GM12864 (cell line): Measurements from ENCODE around the gene TADA2B.

Experiments used
- DNase-seq: peaks from one replicate; pipeline ENCODE4 v3.0.0-alpha.2; 2011; ENCODE audit warnings: low read depth
- H3K4me3 ChIP-seq: 2 replicates; pipeline ENCODE4 v1.5.1; 2011; ENCODE audit warnings: mild to moderate bottlenecking, low read depth, low read length, control low read depth
- TF ChIP-seq, protein P1 (sequence below): IDR thresholded peaks from 2 replicates; pipeline ENCODE4 v1.5.1; 2011; ENCODE audit warnings: low read depth, mild to moderate bottlenecking, moderate library complexity, low read length, control low read depth, inconsistent platforms; ENCODE audit errors: missing control alignments

The TADA2B gene

DNA sequence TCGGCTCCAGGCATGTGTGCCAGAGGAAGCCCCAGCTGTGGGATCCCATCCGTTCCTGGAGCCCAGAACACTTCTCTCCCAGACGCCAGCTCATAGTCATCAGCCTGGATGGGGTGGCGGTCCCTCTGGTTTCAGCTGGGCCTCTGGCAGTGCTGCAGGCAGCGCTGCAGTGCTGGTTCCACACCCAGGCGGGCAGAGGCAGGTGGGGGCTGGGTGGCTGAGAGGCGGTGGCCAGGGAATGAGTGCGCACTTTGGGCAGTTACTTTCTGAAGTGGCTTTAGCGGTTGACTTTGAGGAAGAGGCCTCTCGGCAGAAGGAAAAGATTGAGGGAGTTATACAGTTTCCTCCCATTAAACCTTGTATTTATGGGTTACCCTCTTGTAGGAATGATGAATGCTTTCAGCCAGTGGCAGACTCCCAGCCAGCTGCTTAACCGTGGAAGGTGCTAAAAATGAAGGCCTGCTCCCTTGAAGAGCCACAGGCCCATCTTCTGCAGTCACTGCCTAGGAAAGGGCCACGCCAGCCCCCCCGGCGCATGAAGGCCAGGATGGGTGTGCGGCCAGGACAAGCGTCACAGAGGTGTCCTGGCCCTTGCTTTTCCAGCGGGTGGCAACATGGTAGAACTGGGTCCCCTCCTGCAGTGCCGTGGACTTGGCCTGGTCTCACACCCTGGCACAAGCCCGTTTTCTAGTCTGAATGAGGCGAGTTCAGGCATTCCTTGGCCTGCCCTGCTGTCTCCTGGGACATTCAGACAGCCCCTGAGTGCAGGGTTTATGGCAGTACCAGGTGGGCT, 9.9 kb downstream of the TADA2B start:
- DNase-seq, result no peak
- TF ChIP-seq, protein P1, sequence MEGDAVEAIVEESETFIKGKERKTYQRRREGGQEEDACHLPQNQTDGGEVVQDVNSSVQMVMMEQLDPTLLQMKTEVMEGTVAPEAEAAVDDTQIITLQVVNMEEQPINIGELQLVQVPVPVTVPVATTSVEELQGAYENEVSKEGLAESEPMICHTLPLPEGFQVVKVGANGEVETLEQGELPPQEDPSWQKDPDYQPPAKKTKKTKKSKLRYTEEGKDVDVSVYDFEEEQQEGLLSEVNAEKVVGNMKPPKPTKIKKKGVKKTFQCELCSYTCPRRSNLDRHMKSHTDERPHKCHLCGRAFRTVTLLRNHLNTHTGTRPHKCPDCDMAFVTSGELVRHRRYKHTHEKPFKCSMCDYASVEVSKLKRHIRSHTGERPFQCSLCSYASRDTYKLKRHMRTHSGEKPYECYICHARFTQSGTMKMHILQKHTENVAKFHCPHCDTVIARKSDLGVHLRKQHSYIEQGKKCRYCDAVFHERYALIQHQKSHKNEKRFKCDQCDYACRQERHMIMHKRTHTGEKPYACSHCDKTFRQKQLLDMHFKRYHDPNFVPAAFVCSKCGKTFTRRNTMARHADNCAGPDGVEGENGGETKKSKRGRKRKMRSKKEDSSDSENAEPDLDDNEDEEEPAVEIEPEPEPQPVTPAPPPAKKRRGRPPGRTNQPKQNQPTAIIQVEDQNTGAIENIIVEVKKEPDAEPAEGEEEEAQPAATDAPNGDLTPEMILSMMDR, result no peak
- H3K4me3 ChIP-seq, result no peak overlapping the region

DNA sequence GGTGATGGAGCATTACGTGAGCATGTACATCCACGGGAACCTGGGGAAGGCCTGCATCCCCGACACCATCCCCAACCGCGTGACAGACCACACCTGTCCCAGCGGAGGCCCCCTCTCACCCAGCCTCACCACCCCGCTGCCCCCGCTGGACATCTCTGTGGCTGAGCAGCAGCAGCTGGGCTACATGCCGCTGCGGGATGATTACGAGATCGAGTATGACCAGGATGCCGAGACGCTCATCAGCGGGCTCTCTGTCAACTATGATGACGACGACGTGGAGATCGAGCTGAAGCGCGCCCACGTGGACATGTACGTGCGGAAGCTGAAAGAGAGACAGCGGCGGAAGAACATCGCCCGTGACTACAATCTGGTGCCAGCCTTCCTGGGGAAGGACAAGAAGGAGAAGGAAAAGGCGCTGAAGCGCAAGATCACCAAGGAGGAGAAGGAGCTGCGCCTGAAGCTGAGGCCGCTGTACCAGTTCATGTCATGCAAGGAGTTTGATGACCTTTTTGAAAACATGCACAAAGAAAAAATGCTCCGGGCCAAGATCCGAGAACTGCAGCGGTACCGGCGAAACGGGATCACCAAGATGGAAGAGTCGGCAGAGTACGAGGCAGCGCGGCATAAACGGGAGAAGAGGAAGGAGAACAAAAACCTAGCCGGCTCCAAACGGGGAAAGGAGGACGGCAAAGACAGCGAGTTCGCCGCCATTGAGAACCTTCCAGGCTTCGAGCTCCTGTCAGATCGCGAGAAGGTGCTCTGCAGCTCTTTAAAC, 11.1 kb downstream of the TADA2B start:
- no peak overlapping the region for H3K4me3 ChIP-seq
- TF ChIP-seq, protein P1, result no peak
- DNase-seq, result no peak

DNA sequence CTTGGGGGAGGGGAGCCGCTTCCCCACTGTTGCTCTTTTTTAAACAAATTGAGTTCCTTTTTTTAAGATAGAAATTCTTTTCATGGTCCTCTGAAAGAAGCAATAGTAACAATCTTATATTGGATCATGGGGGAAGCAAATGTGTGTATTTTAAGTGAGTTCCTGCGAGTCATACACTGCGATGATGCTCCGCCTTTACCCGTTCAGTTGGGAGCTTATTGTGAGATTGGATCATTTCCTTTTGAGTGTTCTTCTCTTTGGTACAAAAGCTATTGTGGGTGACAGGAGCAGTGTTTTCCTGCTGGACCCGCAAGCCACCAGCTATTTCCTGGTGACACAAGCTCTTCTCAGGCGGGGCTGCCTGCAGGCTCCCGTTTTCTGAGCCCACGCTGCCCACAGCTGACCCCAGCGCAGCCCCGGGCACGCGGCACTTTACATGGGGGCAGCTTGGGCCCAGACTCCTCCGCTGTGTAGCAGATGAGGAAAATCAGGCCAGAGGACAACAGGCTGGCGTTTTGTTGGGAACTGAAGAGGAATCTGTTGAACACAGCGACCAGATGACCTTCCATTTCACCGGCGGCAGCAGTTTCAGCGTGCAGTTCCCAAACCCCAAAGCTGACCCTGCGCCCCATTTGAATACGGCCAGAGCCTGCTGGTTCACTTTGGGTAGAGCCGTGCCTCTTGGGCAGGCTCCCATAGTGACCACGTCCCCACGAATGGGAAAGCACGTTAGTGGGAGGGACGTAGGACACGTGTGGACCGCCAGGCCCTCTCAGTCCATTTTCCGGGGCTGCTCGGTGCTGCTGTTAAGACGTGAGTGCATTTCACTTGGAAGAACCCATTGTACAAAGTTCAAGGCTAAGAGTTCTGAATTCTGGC, 12.2 kb downstream of the TADA2B start:
- no peak overlapping the region for H3K4me3 ChIP-seq
- DNase-seq, result no peak
- TF ChIP-seq, protein P1, result no peak

DNA sequence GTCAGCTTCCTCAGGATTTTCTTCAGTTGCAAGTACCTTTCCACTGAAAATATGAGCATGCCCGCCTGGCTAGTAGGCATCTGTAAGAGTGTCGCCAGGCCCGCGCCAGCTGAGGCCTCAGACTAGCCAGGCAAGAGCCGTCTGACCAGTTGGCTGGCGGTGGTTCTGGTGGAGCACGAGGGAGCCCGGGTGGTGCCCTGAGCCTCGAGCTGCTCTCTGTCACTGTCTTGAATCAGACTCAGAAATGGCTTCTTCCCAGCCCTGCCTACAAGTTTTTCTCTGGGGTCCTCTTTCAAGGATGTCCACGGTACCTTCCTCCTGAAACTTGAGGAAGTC, 12.8 kb downstream of the TADA2B start:
- no peak for DNase-seq
- TF ChIP-seq, protein P1, result no peak
- H3K4me3 ChIP-seq, result no peak overlapping the region

DNA sequence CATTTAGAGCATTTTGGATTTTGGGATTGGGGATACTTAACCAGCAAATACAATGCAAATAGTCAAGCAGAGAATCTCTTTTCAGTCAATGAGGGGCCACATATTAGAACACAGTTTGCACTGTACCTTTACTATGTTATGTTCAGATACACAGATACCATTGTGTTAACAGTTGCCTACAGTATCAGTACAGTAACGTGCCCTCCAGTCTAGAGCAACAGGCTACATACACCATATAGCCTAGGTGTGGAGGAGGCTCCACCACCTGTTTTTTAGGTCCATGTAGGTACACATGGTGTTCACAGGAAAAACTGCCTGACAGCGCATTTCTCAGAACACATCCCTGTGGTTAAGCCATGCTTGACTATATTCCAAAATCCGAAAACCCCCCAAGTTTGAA, 15.6 kb downstream of the TADA2B start:
- TF ChIP-seq, protein P1, result no peak
- no peak overlapping the region for H3K4me3 ChIP-seq
- no peak for DNase-seq

DNA sequence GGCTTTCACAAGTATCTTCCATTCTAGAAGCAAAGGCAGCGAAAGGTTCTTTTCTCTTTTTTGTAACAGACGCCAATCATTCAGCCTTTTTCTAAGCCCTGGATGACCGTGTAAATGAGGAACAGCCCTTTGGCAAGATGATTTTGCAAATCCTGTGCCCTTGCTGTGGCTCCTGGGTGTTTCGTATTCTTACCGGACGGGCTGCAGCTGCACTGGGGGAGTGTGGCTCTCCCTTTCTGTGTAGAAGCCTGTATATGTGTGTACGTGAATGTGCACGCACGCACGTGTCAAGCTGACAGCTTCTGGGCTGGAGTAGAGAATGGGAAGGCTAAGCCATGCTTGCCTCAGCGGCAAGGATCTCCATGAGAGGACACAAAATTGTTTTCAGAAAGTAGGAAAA, 16.5 kb downstream of the TADA2B start:
- no peak overlapping the region for H3K4me3 ChIP-seq
- no peak for DNase-seq
- TF ChIP-seq, protein P1, result no peak
